ENCODE measurements around the gene CEP83. TPM values are rescaled to one million over a fixed set of nuclear protein-coding genes. Genes with fewer than 3 reads are reported as not detected.
"Not testable (repeated sequence)": the region's sequence is repeated elsewhere in the genome, so short reads cannot be mapped to it uniquely, and the experiment has no call there.

CEP83 gene
- total RNA-seq, 6 donors from 2014 or later, result 9.7 to 40.9 (median 16.2) TPM

DNA sequence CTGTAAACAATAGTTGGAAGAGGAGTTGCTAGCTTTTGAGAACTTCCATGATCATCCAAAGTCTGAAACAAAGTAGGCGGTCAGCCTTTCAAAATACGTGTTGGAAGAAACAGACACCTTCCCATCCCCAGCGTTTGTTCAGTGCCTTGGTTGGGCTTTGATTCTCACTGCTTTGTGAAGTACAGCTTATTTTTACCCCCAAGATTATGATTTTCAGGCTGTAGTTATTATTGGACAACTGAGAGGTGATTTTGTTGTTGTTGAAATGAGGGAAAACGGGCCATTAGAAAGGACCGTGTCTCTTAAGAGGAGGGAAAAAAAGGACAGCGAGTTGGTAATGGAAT is 921 bp upstream of the CEP83 start:
- Histone ChIP-seq H3K27me3 (no peaks in the 10 kb centered on the region), H3K9me3 (no peaks in the 10 kb centered on the region), H3K4me1 (peaks cover 10 to 25% (median 19%) of the 10 kb centered on the region in 4 donors), H3K36me3 (no peaks in the 10 kb centered on the region), H3K27ac (peak overlapping the region; percentile 86 to 96 (median 88)), H3K4me3 (peak overlapping the region; percentile 67 to 84 (median 74))
- TF ChIP-seq, protein P1, sequence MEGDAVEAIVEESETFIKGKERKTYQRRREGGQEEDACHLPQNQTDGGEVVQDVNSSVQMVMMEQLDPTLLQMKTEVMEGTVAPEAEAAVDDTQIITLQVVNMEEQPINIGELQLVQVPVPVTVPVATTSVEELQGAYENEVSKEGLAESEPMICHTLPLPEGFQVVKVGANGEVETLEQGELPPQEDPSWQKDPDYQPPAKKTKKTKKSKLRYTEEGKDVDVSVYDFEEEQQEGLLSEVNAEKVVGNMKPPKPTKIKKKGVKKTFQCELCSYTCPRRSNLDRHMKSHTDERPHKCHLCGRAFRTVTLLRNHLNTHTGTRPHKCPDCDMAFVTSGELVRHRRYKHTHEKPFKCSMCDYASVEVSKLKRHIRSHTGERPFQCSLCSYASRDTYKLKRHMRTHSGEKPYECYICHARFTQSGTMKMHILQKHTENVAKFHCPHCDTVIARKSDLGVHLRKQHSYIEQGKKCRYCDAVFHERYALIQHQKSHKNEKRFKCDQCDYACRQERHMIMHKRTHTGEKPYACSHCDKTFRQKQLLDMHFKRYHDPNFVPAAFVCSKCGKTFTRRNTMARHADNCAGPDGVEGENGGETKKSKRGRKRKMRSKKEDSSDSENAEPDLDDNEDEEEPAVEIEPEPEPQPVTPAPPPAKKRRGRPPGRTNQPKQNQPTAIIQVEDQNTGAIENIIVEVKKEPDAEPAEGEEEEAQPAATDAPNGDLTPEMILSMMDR (IDR thresholded peaks at IDR 0.05), result no peak
- no peak for TF ChIP-seq POLR2AphosphoS5 (IDR thresholded peaks at IDR 0.05)
- no peak for TF ChIP-seq EP300 (IDR thresholded peaks at IDR 0.05)
- no peak for TF ChIP-seq POLR2A (IDR thresholded peaks at IDR 0.05)
- ATAC-seq (ENCODE audit: low FRiP score in 2 of 2), result no peak
- DNase-seq, result no peak
- 23 to 24% methylated on average over 6 of the region's 6 CpGs for WGBS, 2 donors

DNA sequence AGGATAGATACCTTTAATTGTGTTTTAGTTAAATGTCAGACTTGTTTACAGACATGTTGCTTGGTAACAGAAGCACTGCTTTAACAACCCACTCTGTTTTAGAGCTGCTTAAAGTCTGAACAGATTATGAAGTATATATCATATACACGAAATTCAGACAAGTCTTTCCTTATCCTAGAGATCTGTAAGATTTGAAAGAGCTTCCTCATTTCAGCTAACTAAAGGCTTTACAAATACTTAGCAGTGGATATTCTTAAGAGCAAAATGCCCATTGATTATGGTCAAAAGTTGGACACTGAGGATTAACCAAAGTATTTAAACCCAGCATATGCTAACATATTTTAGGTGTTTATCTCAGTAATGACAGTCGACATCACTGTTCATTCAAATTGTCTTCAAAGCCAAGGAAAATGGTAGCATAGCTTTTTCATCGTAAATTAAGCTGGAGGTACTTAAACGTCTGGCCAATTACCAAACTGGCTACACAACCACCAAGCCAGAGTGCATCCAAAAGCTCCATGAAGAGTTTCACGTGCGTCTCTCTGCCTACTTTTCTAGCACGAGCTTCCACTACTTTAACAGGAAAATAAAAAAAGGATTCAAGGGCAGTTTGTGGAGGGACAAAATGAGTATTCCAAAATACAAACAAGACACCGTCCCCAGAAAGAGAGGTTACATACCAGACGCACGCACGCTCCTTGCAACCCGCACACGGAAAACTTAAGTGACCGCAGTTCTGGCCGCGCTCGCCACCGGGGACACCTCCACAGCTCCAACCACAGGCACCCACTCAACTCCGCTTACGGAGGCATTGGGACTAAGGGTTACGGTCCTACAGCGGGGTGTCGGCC is 565 bp downstream of the CEP83 start:
- 0% methylated on average over 17 to 23 of the region's 23 CpGs for WGBS, 2 donors
- ATAC-seq (ENCODE audit: low FRiP score in 2 of 2), result peak; percentile 78 to 82
- H3K27me3 ChIP-seq, result no peaks in the 10 kb centered on the region
- no peak for DNase-seq
- H3K4me1 ChIP-seq, result peaks cover 10 to 25% (median 19%) of the 10 kb centered on the region in 4 donors
- TF ChIP-seq EP300 (IDR thresholded peaks at IDR 0.05), result no peak
- TF ChIP-seq POLR2AphosphoS5 (IDR thresholded peaks at IDR 0.05), result no peak
- peaks cover 0 to 4% (median 2%) of the 10 kb centered on the region in 4 donors for H3K36me3 ChIP-seq
- H3K9me3 ChIP-seq, result no peaks in the 10 kb centered on the region
- peak overlapping the region; percentile 67 to 84 (median 74) for H3K4me3 ChIP-seq
- H3K27ac ChIP-seq, result peak overlapping the region; percentile 86 to 96 (median 88)

DNA sequence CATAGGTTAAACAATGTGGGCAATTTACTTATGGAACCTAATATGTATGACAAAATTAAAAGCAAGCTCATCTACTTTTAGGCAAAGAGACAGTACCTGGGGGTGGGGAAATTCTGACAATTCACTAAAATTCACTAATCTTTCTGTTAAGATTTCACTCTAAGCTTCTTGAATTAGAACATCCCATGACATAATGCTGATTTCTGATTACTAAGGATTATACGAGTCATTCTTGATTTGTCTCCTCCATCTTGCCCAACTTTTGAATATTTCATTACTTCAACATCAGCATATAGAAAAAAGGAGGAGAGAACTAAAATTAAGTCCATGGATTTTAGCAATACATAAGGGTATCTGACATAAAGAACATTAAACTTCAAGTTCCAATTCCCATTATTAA is 2.4 kb downstream of the CEP83 start:
- DNase-seq (no peak), ATAC-seq (ENCODE audit: low FRiP score in 2 of 2) (no peak)
- Histone ChIP-seq H3K27me3 (no peaks in the 10 kb centered on the region), H3K4me1 (peaks cover 10 to 25% (median 19%) of the 10 kb centered on the region in 4 donors), H3K4me3 (no peak overlapping the region), H3K9me3 (no peaks in the 10 kb centered on the region), H3K36me3 (peaks cover 0 to 4% (median 2%) of the 10 kb centered on the region in 4 donors), H3K27ac (no peak overlapping the region)
- TF ChIP-seq, protein P1 (IDR thresholded peaks at IDR 0.05), result no peak
- TF ChIP-seq POLR2A (IDR thresholded peaks at IDR 0.05), result no peak
- TF ChIP-seq EP300 (IDR thresholded peaks at IDR 0.05), result no peak
- TF ChIP-seq POLR2AphosphoS5 (IDR thresholded peaks at IDR 0.05), result no peak
- WGBS, 2 donors, result 88 to 93% methylated on average over 1 of the region's 1 CpG

DNA sequence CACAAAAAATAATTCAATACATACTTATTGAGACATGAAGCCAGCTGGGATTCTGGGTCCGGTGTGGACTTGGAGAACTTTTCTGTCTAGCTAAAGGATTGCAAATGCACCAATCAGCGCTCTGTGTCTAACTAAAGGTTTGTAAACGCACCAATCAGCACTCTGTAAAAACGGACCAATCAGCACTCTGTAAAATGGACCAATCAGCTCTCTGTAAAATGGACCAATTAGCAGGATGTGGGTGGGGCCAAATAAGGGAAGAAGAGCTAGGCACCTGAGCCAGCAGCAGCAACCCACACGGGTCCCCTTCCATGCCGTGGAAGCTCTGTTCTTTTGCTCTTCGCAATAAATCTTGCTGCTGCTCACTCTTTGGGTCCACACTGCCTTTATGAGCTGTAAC is 5.3 kb downstream of the CEP83 start:
- not testable (repeated sequence) for H3K9me3 ChIP-seq; ATAC-seq (ENCODE audit: low FRiP score in 2 of 2); H3K4me3 ChIP-seq; H3K36me3 ChIP-seq; H3K27ac ChIP-seq; H3K27me3 ChIP-seq; DNase-seq
- 96 to 97% methylated on average over 7 of the region's 7 CpGs for WGBS, 2 donors
- peaks cover 7 to 17% (median 12%) of the 10 kb centered on the region in 4 donors for H3K4me1 ChIP-seq

DNA sequence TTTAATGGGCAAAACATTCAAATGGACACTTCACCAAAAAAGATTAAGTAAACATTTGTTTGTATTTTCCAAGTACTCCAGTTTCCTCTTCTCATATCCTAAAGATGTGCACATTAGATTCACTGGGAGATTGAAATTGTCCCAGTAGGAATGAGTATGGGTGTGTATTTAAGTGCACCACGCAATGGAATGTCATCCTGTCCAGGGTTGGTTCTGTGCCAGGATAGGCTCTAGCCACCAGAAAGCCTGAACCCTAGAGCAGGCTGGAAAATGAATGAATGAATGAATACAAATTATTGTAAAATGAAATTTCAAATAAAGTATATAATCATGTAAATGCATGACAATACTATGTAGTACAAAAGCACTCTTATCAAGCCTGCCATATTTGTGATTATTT is 14.0 kb downstream of the CEP83 start:
- Histone ChIP-seq H3K9me3 (no peaks in the 10 kb centered on the region), H3K4me1 (no peaks in the 10 kb centered on the region), H3K36me3 (no peaks in the 10 kb centered on the region), H3K4me3 (no peak overlapping the region), H3K27ac (no peak overlapping the region), H3K27me3 (no peaks in the 10 kb centered on the region)
- DNase-seq (no peak), ATAC-seq (ENCODE audit: low FRiP score in 2 of 2) (no peak)
- TF ChIP-seq, protein P1 (IDR thresholded peaks at IDR 0.05), result no peak
- TF ChIP-seq POLR2AphosphoS5 (IDR thresholded peaks at IDR 0.05) (no peak), EP300 (IDR thresholded peaks at IDR 0.05) (no peak), POLR2A (IDR thresholded peaks at IDR 0.05) (no peak)
- 35 to 50% methylated on average over 1 of the region's 1 CpG for WGBS, 2 donors

DNA sequence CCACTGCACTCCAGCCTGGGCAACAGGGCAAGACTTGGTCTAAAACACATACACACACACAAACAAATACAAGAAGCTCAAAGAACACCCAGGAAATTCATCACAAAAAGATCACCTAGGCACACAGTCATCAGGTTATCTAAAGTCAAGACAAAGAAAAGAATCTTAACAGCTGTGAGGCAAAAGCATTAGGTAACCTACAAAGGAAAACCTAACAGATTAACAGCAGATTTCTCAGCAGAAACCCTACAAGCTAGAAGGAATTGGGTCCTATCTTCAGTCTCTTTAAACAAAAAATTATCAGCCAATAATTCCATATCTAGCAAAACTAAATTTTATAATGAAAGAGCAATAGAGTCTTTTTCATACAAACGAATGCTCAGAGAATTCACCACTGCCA is 22.4 kb downstream of the CEP83 start:
- peaks cover 7 to 15% (median 11%) of the 10 kb centered on the region in 4 donors for H3K4me1 ChIP-seq
- TF ChIP-seq POLR2A (IDR thresholded peaks at IDR 0.05) (no peak), POLR2AphosphoS5 (IDR thresholded peaks at IDR 0.05) (no peak), EP300 (IDR thresholded peaks at IDR 0.05) (no peak)
- TF ChIP-seq, protein P1 (IDR thresholded peaks at IDR 0.05), result no peak
- no peak overlapping the region for H3K4me3 ChIP-seq
- DNase-seq, result no peak
- no peaks in the 10 kb centered on the region for H3K9me3 ChIP-seq
- ATAC-seq (ENCODE audit: low FRiP score in 2 of 2), result no peak
- WGBS, 2 donors, result 97% methylated on average over 1 of the region's 1 CpG
- no peak overlapping the region for H3K27ac ChIP-seq
- H3K27me3 ChIP-seq, result no peaks in the 10 kb centered on the region
- no peaks in the 10 kb centered on the region for H3K36me3 ChIP-seq
